GM23248 (cell line): ENCODE measurements around the gene OSBP2. TPM values are rescaled to one million over a fixed set of nuclear protein-coding genes. Genes with fewer than 3 reads are reported as not detected.

ENCODE experiments used
- DNase-seq: peaks from one replicate; pipeline ENCODE4 v3.0.0-alpha.2; 2015
- H2AFZ ChIP-seq: fragments of 200-600 bp; sonication (generic); 2 replicates; pipeline ENCODE4 v1.6.1; 2016; ENCODE audit warnings: antibody characterized with exemption
- H3F3A ChIP-seq: fragments of 200-600 bp; sonication (generic); 2 replicates; pipeline ENCODE4 v1.6.1; 2016; ENCODE audit warnings: mild to moderate bottlenecking, antibody characterized with exemption, mixed run types; ENCODE audit not compliant: insufficient read depth
- H3K27ac ChIP-seq: fragments of 200-600 bp; sonication (generic); 2 replicates; pipeline ENCODE4 v1.5.1; 2016; ENCODE audit warnings: mild to moderate bottlenecking
- H3K27me3 ChIP-seq: fragments of 200-600 bp; sonication (generic); replicated peaks from 2 replicates; pipeline ENCODE4 v1.6.1; 2016; ENCODE audit warnings: mild to moderate bottlenecking; ENCODE audit not compliant: insufficient read depth
- H3K36me3 ChIP-seq: fragments of 200-600 bp; sonication (generic); 2 replicates; pipeline ENCODE4 v1.6.1; 2016; ENCODE audit warnings: low read depth, mild to moderate bottlenecking
- H3K4me1 ChIP-seq: fragments of 200-600 bp; sonication (generic); 2 replicates; pipeline ENCODE4 v1.6.1; 2016; ENCODE audit warnings: mild to moderate bottlenecking; ENCODE audit not compliant: insufficient read depth
- H3K4me2 ChIP-seq: fragments of 200-600 bp; sonication (generic); one replicate; pipeline ENCODE4 v1.6.1; 2016; ENCODE audit warnings: mild to moderate bottlenecking; ENCODE audit not compliant: unreplicated experiment
- H3K4me3 ChIP-seq: fragments of 200-600 bp; sonication (generic); 2 replicates; pipeline ENCODE4 v1.5.1; 2016; ENCODE audit warnings: mild to moderate bottlenecking
- H3K79me2 ChIP-seq: fragments of 200-600 bp; sonication (generic); 2 replicates; pipeline ENCODE4 v1.6.1; 2016; ENCODE audit warnings: mild to moderate bottlenecking; ENCODE audit not compliant: insufficient read depth
- H3K9ac ChIP-seq: fragments of 200-600 bp; sonication (generic); 2 replicates; pipeline ENCODE4 v1.6.1; 2016; ENCODE audit warnings: mild to moderate bottlenecking
- H3K9me2 ChIP-seq: fragments of 200-600 bp; sonication (generic); 2 replicates; pipeline ENCODE4 v1.6.1; 2016; ENCODE audit warnings: mixed run types, mild to moderate bottlenecking, moderate library complexity; ENCODE audit not compliant: insufficient read depth
- H3K9me3 ChIP-seq: fragments of 200-600 bp; sonication (generic); one replicate; pipeline ENCODE4 v1.6.1; 2017; ENCODE audit warnings: low read depth
- H4K20me1 ChIP-seq: fragments of 200-600 bp; sonication (generic); 2 replicates; pipeline ENCODE4 v1.6.0; 2016; ENCODE audit not compliant: insufficient read depth
- EZH2 ChIP-seq: fragments of 200-600 bp; sonication (generic); IDR thresholded peaks from 2 replicates; pipeline ENCODE4 v1.6.1; 2018; ENCODE audit warnings: antibody characterized with exemption, mild to moderate bottlenecking; ENCODE audit not compliant: insufficient read depth, poor library complexity, severe bottlenecking
- EZH2phosphoT487 ChIP-seq: fragments of 200-600 bp; sonication (generic); IDR thresholded peaks from 2 replicates; pipeline ENCODE4 v1.6.1; 2018; ENCODE audit warnings: antibody characterized with exemption, moderate library complexity, mild to moderate bottlenecking, low read depth; ENCODE audit not compliant: insufficient read depth
- WGBS, 2 experiments: methylation state at CpG; one replicate each; pipeline ENCODE4 v1.1.6; 2015 to 2017; ENCODE audit warnings: low lambda C conversion rate in 2 of 2, low coverage in 1 of 2; ENCODE audit errors: missing lambda C conversion rate in 2 of 2; 5-methylcytosine and 5-hydroxymethylcytosine counted together
- in situ Hi-C: fragments of 300-500 bp; cut with MboI; formaldehyde crosslinking; loops from 2 replicates; pipeline ENCODE4 v1.15.0; 2020
- polyA plus RNA-seq: library from polyadenylated mRNA; unstranded; fragments of >200 nt; fragmentation: Nextera tagmentation; extraction: Ambion mirVana; gene quantifications from 2 replicates; pipeline ENCODE4 v1.2.1, GENCODE V29; 2016
- total RNA-seq: library from RNA; depleted of rRNA; stranded (reverse); fragments of >200 nt; shearing (Covaris generic); gene quantifications from 2 replicates; pipeline ENCODE4 v1.2.3, GENCODE V29; 2014

OSBP2 gene
- total and polyA plus RNA-seq, 2 experiments from 2014 or later, result 1.1 to 1.3 TPM

- Histone ChIP-seq H4K20me1 (no peaks in the 10 kb centered on the region), H3K27ac (no peak overlapping the region), H3K9me3 (no peaks in the 10 kb centered on the region), H3K9ac (no peak overlapping the region), H3K4me2 (no peak overlapping the region), H3K27me3 (peaks cover 3% of the 10 kb centered on the region; the same call in 1 of the 2 replicates), H3K9me2 (no peaks in the 10 kb centered on the region), H3K4me1 (peaks cover 18% of the 10 kb centered on the region), H3F3A (peaks cover 17% of the 10 kb centered on the region), H3K4me3 (no peak overlapping the region), H3K79me2 (no peaks in the 10 kb centered on the region), H2AFZ (no peak overlapping the region), H3K36me3 (no peaks in the 10 kb centered on the region)
- in situ Hi-C loops, result no loop called here
- TF ChIP-seq EZH2, result no peak
- TF ChIP-seq EZH2phosphoT487, result no peak
- 82 to 87% methylated on average over 4 of the region's 4 CpGs for WGBS, 2 experiments
- DNase-seq, result no peak
Observed at GRCh38 chr22:30826670-30827355, 132.1 kb downstream of the OSBP2 start.

GRCh38 chr22:30827646-30828045 lies 133.0 kb downstream of the OSBP2 start:
- Histone ChIP-seq H3K9me2 (no peaks in the 10 kb centered on the region), H3K79me2 (no peaks in the 10 kb centered on the region), H3K27ac (no peak overlapping the region), H3K4me1 (peaks cover 18% of the 10 kb centered on the region), H4K20me1 (no peaks in the 10 kb centered on the region), H3K36me3 (no peaks in the 10 kb centered on the region), H3K27me3 (no peaks in the 10 kb centered on the region; the same call in 1 of the 2 replicates), H3K9me3 (no peaks in the 10 kb centered on the region), H3F3A (peaks cover 17% of the 10 kb centered on the region), H3K9ac (no peak overlapping the region), H2AFZ (no peak overlapping the region), H3K4me3 (no peak overlapping the region), H3K4me2 (no peak overlapping the region)
- in situ Hi-C loops, result no loop called here
- WGBS, 2 experiments, result 92 to 96% methylated on average over 6 of the region's 6 CpGs
- DNase-seq, result no peak
- TF ChIP-seq EZH2phosphoT487 (no peak), EZH2 (no peak)

- H2AFZ ChIP-seq, result no peak overlapping the region
Observed at GRCh38 chr22:30828187-30829155, 133.8 kb downstream of the OSBP2 start.

GRCh38 chr22:30829901-30830550 lies 135.4 kb downstream of the OSBP2 start:
- H3K9me3 ChIP-seq, result no peaks in the 10 kb centered on the region
- H3K9me2 ChIP-seq, result no peaks in the 10 kb centered on the region
- no peaks in the 10 kb centered on the region for H3K27me3 ChIP-seq
- H3K9ac ChIP-seq, result peak overlapping the region; percentile 63
- no peak overlapping the region for H2AFZ ChIP-seq
- WGBS, 2 experiments, result 44 to 53% methylated on average over 12 of the region's 12 CpGs
- in situ Hi-C loops, result no loop called here
- H3K27ac ChIP-seq, result peak overlapping the region; percentile 89
- peak overlapping the region; percentile 50 for H3K4me2 ChIP-seq
- peaks cover 17% of the 10 kb centered on the region for H3F3A ChIP-seq
- peaks cover 18% of the 10 kb centered on the region for H3K4me1 ChIP-seq
- H3K36me3 ChIP-seq, result no peaks in the 10 kb centered on the region
- no peaks in the 10 kb centered on the region for H4K20me1 ChIP-seq
- no peak overlapping the region for H3K4me3 ChIP-seq
- peak; percentile 97 for DNase-seq
- TF ChIP-seq EZH2phosphoT487 (no peak), EZH2 (no peak)
- H3K79me2 ChIP-seq, result no peaks in the 10 kb centered on the region

More at GRCh38 chr22:30828187-30829155, 133.8 kb downstream of the OSBP2 start:
- no peak overlapping the region for H3K4me2 ChIP-seq
- peaks cover 17% of the 10 kb centered on the region for H3F3A ChIP-seq
- no peak for DNase-seq
- no peaks in the 10 kb centered on the region for H3K9me3 ChIP-seq
- no peak for TF ChIP-seq EZH2
- no peak for TF ChIP-seq EZH2phosphoT487
- no peaks in the 10 kb centered on the region for H3K27me3 ChIP-seq
- 90 to 92% methylated on average over 14 of the region's 14 CpGs for WGBS, 2 experiments
- no peak overlapping the region for H3K9ac ChIP-seq
- no peak overlapping the region for H3K4me3 ChIP-seq
- peaks cover 18% of the 10 kb centered on the region for H3K4me1 ChIP-seq
- no peaks in the 10 kb centered on the region for H4K20me1 ChIP-seq
- no peak overlapping the region for H3K27ac ChIP-seq
- no peaks in the 10 kb centered on the region for H3K79me2 ChIP-seq
- H3K36me3 ChIP-seq, result no peaks in the 10 kb centered on the region
- in situ Hi-C loops, result no loop called here
- H3K9me2 ChIP-seq, result no peaks in the 10 kb centered on the region
